Measurements from ENCODE around the gene NISCH.
"Not testable (repeated sequence)": the region's sequence is repeated elsewhere in the genome, so short reads cannot be mapped to it uniquely, and the experiment has no call there.

NISCH gene

GRCh38 chr3:52525680-52526561 lies 70.5 kb downstream of the NISCH start:
- H2AFZ ChIP-seq (ENCODE audit: low read length): no peak overlapping the region
- no peaks in the 10 kb centered on the region for H3K9me2 ChIP-seq (replicated peaks; ENCODE audit: low read depth, low read length)
- no peaks in the 10 kb centered on the region for H3K27me3 ChIP-seq (ENCODE audit: insufficient read depth, low read length, poor library complexity, severe bottlenecking)
- H3K36me3 ChIP-seq (ENCODE audit: insufficient read depth, low read length): no peaks in the 10 kb centered on the region
- H3K4me2 ChIP-seq (ENCODE audit: low read depth, low read length, poor library complexity, severe bottlenecking): no peak overlapping the region
- no peak overlapping the region for H3K4me3 ChIP-seq (ENCODE audit: low read length, poor library complexity, severe bottlenecking)
- H3K4me1 ChIP-seq (ENCODE audit: insufficient read depth, low read length, poor library complexity, severe bottlenecking): no peaks in the 10 kb centered on the region
- H3K9me3 ChIP-seq (ENCODE audit: insufficient read depth, low read depth, low read length): no peaks in the 10 kb centered on the region
- no peak overlapping the region for H3K9ac ChIP-seq (ENCODE audit: low read depth, low read length, poor library complexity, severe bottlenecking)
- no peak for TF ChIP-seq EZH2phosphoT487 (IDR thresholded peaks at IDR 0.05; ENCODE audit: borderline replicate concordance)
- TF ChIP-seq, protein P1, sequence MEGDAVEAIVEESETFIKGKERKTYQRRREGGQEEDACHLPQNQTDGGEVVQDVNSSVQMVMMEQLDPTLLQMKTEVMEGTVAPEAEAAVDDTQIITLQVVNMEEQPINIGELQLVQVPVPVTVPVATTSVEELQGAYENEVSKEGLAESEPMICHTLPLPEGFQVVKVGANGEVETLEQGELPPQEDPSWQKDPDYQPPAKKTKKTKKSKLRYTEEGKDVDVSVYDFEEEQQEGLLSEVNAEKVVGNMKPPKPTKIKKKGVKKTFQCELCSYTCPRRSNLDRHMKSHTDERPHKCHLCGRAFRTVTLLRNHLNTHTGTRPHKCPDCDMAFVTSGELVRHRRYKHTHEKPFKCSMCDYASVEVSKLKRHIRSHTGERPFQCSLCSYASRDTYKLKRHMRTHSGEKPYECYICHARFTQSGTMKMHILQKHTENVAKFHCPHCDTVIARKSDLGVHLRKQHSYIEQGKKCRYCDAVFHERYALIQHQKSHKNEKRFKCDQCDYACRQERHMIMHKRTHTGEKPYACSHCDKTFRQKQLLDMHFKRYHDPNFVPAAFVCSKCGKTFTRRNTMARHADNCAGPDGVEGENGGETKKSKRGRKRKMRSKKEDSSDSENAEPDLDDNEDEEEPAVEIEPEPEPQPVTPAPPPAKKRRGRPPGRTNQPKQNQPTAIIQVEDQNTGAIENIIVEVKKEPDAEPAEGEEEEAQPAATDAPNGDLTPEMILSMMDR (conservative IDR thresholded peaks at IDR 0.05; ENCODE audit: low read length): no peak
- H3K79me2 ChIP-seq (ENCODE audit: insufficient read depth, low read length): no peaks in the 10 kb centered on the region
- H4K20me1 ChIP-seq (ENCODE audit: insufficient read depth, low read length, poor library complexity, severe bottlenecking): no peaks in the 10 kb centered on the region
- H3F3A ChIP-seq (ENCODE audit: low read depth): no peaks in the 10 kb centered on the region

- not testable (repeated sequence) for H4K20me1 ChIP-seq (ENCODE audit: insufficient read depth, low read length, poor library complexity, severe bottlenecking); H2AFZ ChIP-seq (ENCODE audit: low read length); H3K9me2 ChIP-seq (replicated peaks; ENCODE audit: low read depth, low read length); H3K79me2 ChIP-seq (ENCODE audit: insufficient read depth, low read length); H3F3A ChIP-seq (ENCODE audit: low read depth); H3K9me3 ChIP-seq (ENCODE audit: insufficient read depth, low read depth, low read length); H3K36me3 ChIP-seq (ENCODE audit: insufficient read depth, low read length); H3K4me1 ChIP-seq (ENCODE audit: insufficient read depth, low read length, poor library complexity, severe bottlenecking); H3K4me3 ChIP-seq (ENCODE audit: low read length, poor library complexity, severe bottlenecking); H3K9ac ChIP-seq (ENCODE audit: low read depth, low read length, poor library complexity, severe bottlenecking); H3K27me3 ChIP-seq (ENCODE audit: insufficient read depth, low read length, poor library complexity, severe bottlenecking); H3K4me2 ChIP-seq (ENCODE audit: low read depth, low read length, poor library complexity, severe bottlenecking)
Measured at GRCh38 chr3:52526671-52527038, 71.3 kb downstream of the NISCH start.

DNA sequence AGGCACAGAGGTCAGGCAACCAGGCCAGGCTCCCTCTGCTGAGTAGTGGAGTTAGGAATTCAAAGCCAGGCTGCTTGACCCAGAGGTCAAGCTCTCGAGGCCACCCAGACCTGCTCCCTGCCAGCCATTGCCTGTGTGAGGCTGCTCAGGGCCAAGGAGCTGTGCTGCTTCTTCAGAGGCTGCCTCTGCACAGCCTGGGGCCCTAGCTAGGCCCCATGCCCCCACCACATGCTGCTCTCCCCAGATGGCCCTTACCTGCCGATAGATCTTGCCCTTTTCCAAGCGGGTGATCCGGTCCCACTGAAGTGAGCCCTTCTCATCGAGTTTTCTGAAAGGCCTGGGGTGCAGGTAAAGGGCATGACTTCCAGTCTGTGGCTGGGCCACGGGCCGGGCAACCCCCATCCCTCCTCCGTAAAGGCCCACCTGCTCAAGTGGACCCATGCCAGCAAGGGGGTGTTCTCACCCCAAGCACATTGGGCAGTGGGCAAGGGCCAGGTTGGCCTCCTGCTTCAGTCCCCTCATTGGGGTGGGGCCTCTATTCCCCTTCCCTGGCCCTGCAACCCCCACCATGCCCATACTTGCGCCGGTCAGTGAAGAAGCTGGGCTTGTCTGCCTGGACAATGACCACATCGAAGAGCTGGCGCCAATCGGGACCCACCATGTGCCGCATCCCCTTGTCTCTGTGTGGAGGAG lies 71.8 kb downstream of the NISCH start:
- no peak overlapping the region for H3K4me3 ChIP-seq (ENCODE audit: low read length, poor library complexity, severe bottlenecking)
- no peaks in the 10 kb centered on the region for H3K9me3 ChIP-seq (ENCODE audit: insufficient read depth, low read depth, low read length)
- TF ChIP-seq, protein P1 (conservative IDR thresholded peaks at IDR 0.05; ENCODE audit: low read length): no peak
- no peak for TF ChIP-seq EZH2phosphoT487 (IDR thresholded peaks at IDR 0.05; ENCODE audit: borderline replicate concordance)
- no peaks in the 10 kb centered on the region for H3K9me2 ChIP-seq (replicated peaks; ENCODE audit: low read depth, low read length)
- no peaks in the 10 kb centered on the region for H3K79me2 ChIP-seq (ENCODE audit: insufficient read depth, low read length)
- H3K9ac ChIP-seq (ENCODE audit: low read depth, low read length, poor library complexity, severe bottlenecking): no peak overlapping the region
- no peaks in the 10 kb centered on the region for H3F3A ChIP-seq (ENCODE audit: low read depth)
- H3K4me2 ChIP-seq (ENCODE audit: low read depth, low read length, poor library complexity, severe bottlenecking): no peak overlapping the region
- H2AFZ ChIP-seq (ENCODE audit: low read length): no peak overlapping the region
- no peaks in the 10 kb centered on the region for H3K36me3 ChIP-seq (ENCODE audit: insufficient read depth, low read length)
- H4K20me1 ChIP-seq (ENCODE audit: insufficient read depth, low read length, poor library complexity, severe bottlenecking): no peaks in the 10 kb centered on the region
- H3K4me1 ChIP-seq (ENCODE audit: insufficient read depth, low read length, poor library complexity, severe bottlenecking): no peaks in the 10 kb centered on the region
- H3K27me3 ChIP-seq (ENCODE audit: insufficient read depth, low read length, poor library complexity, severe bottlenecking): no peaks in the 10 kb centered on the region
